Measurements from ENCODE around the gene RAB6B.

The RAB6B gene

DNA sequence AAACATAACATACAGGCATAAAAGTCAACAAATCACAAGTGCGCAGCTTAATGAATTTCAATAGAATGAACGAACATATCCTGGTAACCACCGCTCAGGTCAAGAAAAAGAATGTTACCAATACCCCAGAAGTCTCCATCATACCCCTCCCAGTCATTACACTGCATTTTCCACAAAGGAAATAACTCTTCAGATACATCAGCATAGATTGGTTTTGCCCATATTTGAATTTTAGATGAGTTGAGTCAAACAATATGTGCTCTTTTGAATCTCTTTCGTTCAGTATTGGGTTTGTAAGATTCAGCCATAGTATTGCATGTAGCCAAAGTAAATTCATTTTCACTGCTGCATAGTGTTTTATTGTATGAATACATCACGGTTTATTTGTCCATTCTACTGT is 6.2 kb upstream of the RAB6B start:
- TF ChIP-seq CTCF (IDR thresholded peaks at IDR 0.05; ENCODE audit: low read length, missing control alignments): no peak
- no peak overlapping the region for H3K4me3 ChIP-seq (replicated peaks; ENCODE audit: low read depth, low read length)
- DNase-seq (ENCODE audit: low read depth): no peak

- no peak overlapping the region for H3K4me3 ChIP-seq (replicated peaks; ENCODE audit: low read depth, low read length)
- peak; percentile 10 for TF ChIP-seq CTCF (IDR thresholded peaks at IDR 0.05; ENCODE audit: low read length, missing control alignments)
- no peak for DNase-seq (ENCODE audit: low read depth)
Observed at GRCh38 chr3:133901083-133901482, 5.4 kb upstream of the RAB6B start.

DNA sequence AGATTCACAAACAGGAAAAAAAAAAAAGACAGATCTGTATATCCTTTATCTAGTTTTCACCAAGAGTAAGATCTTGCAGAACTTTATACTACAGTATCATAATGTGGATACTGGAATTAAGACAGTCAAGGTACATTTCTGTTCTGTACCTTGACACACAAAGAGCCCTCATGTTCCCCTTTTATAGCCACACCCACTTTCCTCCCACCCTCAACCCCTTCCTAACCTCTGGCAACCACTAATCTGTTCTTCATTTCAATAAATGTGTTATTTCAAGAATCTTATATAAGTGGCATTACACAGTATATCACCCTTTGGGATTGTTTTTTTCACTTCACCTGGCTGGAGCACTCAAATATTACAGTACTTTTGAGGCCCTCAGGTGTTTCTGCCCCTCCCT is 3.6 kb upstream of the RAB6B start:
- TF ChIP-seq CTCF (IDR thresholded peaks at IDR 0.05; ENCODE audit: low read length, missing control alignments): no peak
- H3K4me3 ChIP-seq (replicated peaks; ENCODE audit: low read depth, low read length): no peak overlapping the region
- DNase-seq (ENCODE audit: low read depth): no peak

- no peak overlapping the region for H3K4me3 ChIP-seq (replicated peaks; ENCODE audit: low read depth, low read length)
- no peak for TF ChIP-seq CTCF (IDR thresholded peaks at IDR 0.05; ENCODE audit: low read length, missing control alignments)
- no peak for DNase-seq (ENCODE audit: low read depth)
Observed at GRCh38 chr3:133897547-133897946, 1.9 kb upstream of the RAB6B start.

DNA sequence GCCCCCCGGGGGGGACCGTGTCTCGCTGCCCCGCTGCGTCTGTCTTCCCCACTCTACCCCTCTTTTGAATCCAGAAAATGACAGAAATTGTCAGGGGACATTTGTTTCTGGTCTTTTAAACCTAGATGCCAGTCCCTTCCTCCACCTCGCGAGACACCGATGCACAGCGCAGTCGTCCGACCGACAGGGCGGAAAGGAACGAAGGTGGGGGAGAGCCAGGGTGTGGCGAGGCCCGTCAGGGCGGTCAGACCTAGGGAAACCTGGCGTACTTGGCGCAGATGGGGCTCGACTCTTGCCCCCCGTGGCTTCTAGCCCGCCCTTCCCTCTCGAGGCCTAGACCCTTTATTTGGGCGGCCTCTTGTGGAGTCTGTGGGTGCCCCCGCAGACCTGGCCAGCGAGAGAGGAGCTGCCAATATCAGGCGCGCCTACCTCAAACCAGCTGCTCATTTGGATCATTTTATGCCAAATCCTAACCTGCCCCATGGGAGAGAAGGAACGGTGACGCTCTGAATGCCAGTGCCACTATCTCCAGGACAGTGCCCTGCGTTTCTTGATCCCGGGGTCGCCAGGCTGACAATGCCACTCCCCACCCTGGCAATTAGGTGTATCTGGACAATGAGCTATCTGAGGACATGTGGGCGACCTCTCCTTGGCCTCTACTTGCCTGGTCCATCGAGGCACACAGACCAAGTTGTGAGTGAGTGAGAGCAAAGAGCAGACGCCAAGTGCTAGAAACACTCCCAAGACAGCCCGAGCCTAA is 500 bp upstream of the RAB6B start:
- TF ChIP-seq CTCF (IDR thresholded peaks at IDR 0.05; ENCODE audit: low read length, missing control alignments): no peak
- H3K4me3 ChIP-seq (replicated peaks; ENCODE audit: low read depth, low read length): peak overlapping the region; percentile 65
- peak; percentile 7 for DNase-seq (ENCODE audit: low read depth)

DNA sequence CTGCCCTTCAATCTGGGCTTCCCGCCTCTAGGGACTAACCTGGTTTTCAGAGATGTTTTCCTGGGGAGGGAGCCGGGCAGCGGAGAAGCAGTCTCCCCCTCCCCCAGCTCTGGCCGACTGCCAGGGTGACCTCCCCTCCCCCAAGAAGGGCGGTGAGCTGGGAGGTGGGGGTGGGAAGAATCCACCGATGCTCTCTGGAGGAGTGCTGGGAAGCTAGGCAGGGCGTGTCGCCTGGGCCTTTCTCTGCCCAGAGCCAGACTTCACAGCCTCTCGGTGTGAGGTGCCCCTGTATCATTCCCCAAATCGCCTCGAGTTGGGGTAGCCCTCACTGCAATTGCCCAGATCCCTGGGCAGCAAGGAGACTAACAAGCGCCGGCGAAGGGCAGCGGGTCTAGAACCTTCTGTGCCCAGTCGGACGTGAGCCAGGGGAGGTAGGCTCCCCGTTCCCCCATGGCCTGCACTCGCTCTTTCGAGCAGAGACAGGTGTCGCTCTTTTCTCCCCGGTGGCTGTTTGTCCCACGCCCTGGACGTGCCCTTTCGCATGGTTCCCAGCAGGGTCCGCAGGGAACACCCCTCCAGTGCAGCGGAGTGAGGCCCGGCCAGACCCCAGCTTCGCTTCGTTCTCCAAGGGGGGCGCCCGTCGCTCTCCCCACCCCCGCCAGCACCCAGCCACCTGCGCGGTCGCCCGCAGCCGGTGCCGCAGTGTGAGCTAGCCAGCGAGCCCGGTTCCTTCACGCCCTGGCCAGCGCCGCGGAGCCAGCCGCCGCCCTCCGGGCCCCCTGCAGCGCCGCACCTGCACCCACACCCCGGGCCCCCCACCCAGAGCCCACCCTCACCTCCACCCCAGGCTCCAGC is 1.1 kb downstream of the RAB6B start:
- no peak for TF ChIP-seq CTCF (IDR thresholded peaks at IDR 0.05; ENCODE audit: low read length, missing control alignments)
- DNase-seq (ENCODE audit: low read depth): no peak
- H3K4me3 ChIP-seq (replicated peaks; ENCODE audit: low read depth, low read length): peak overlapping the region; percentile 65

Measured in fibroblast of pulmonary artery (primary cell).